Measurements from ENCODE around the gene ADAT3.

The ADAT3 gene

GRCh38 chr19:1962674-1963073, 57.5 kb downstream of the ADAT3 start:
- no peak overlapping the region for H3K4me3 ChIP-seq (ENCODE audit: low read depth in 1 of 2, low read length in 2 of 2)
- TF ChIP-seq CTCF (IDR thresholded peaks at IDR 0.05; ENCODE audit: borderline replicate concordance, extremely low read depth, low read length, poor library complexity, severe bottlenecking), result no peak
- no peak for TF ChIP-seq EZH2 (IDR thresholded peaks at IDR 0.05; ENCODE audit: borderline replicate concordance, low read depth, low read length, severe bottlenecking)
- H2AFZ ChIP-seq (ENCODE audit: low read depth, low read length), result no peak overlapping the region
- no peak overlapping the region for H3K27ac ChIP-seq (ENCODE audit: low read length)
- H3K79me2 ChIP-seq (ENCODE audit: insufficient read depth, low read length), result peaks cover 90% of the 10 kb centered on the region
- H3K27me3 ChIP-seq (ENCODE audit: insufficient read depth, low read length, poor library complexity), result no peaks in the 10 kb centered on the region
- H3K9me3 ChIP-seq (ENCODE audit: insufficient read depth, low read length, severe bottlenecking), result no peaks in the 10 kb centered on the region
- DNase-seq (no peak), ATAC-seq (ENCODE audit: insufficient read depth, low read depth) (no peak)
- H3K4me2 ChIP-seq (ENCODE audit: insufficient read depth, low read length), result no peak overlapping the region
- H3K36me3 ChIP-seq (ENCODE audit: insufficient read depth, low read length), result peaks cover 58% of the 10 kb centered on the region
- H3K4me1 ChIP-seq (ENCODE audit: insufficient read depth, low read length), result no peaks in the 10 kb centered on the region
- H3K9ac ChIP-seq (ENCODE audit: low read depth, low read length), result no peak overlapping the region
- peaks cover 69% of the 10 kb centered on the region for H4K20me1 ChIP-seq (ENCODE audit: insufficient read depth, low read length)
